H9 (cell line): ENCODE results near the gene FHL2. TPM values are rescaled to one million over a fixed set of nuclear protein-coding genes. Genes with fewer than 3 reads are reported as not detected.

ENCODE experiments used
- DNase-seq: peaks from one replicate; pipeline ENCODE4 v3.0.0-alpha.2; 2017
- H2AFZ ChIP-seq: one replicate; pipeline ENCODE4 v1.6.1; 2013; ENCODE audit warnings: mild to moderate bottlenecking, low read length, control low read depth, moderate library complexity
- H2AK5ac ChIP-seq: 2 replicates; pipeline ENCODE4 v1.6.1; 2013; ENCODE audit warnings: low read length, control low read depth, mixed read lengths; ENCODE audit not compliant: insufficient read length
- H2BK120ac ChIP-seq: one replicate; pipeline ENCODE4 v1.6.1; 2013; ENCODE audit warnings: low read depth, mild to moderate bottlenecking, low read length, control low read depth, inconsistent platforms; ENCODE audit not compliant: poor library complexity, severe bottlenecking
- H2BK12ac ChIP-seq: 2 replicates; pipeline ENCODE4 v1.6.1; 2013; ENCODE audit warnings: low read length, control low read depth, mixed read lengths, low read depth; ENCODE audit not compliant: insufficient read length
- H2BK15ac ChIP-seq: 2 replicates; pipeline ENCODE4 v1.6.1; 2013; ENCODE audit warnings: low read depth, low read length, control low read depth
- H2BK20ac ChIP-seq: one replicate; pipeline ENCODE4 v1.6.1; 2013; ENCODE audit warnings: low read depth, mild to moderate bottlenecking, low read length, control low read depth, inconsistent platforms; ENCODE audit not compliant: poor library complexity, severe bottlenecking
- H2BK5ac ChIP-seq: 2 replicates; pipeline ENCODE4 v1.6.1; 2013; ENCODE audit warnings: low read length, control low read depth, mixed read lengths; ENCODE audit not compliant: insufficient read length
- H3K14ac ChIP-seq: 2 replicates; pipeline ENCODE4 v1.6.1; 2013; ENCODE audit warnings: low read length, control low read depth; ENCODE audit not compliant: insufficient read depth
- H3K18ac ChIP-seq: 2 replicates; pipeline ENCODE4 v1.6.1; 2013; ENCODE audit warnings: low read depth, mild to moderate bottlenecking, mixed read lengths, low read length, control low read depth; ENCODE audit not compliant: insufficient read length
- H3K23ac ChIP-seq: 2 replicates; pipeline ENCODE4 v1.6.1; 2013; ENCODE audit warnings: low read length, control low read depth, mixed read lengths, low read depth; ENCODE audit not compliant: insufficient read length
- H3K23me2 ChIP-seq: 2 replicates; pipeline ENCODE4 v1.6.1; 2013; ENCODE audit warnings: low read depth, mild to moderate bottlenecking, mixed read lengths, low read length, control low read depth; ENCODE audit not compliant: insufficient read length, poor library complexity, severe bottlenecking
- H3K27ac ChIP-seq: 2 replicates; pipeline ENCODE4 v1.5.1; 2013; ENCODE audit warnings: low read length, control low read depth, mixed read lengths, low read depth; ENCODE audit not compliant: insufficient read length
- H3K27me3 ChIP-seq: 2 replicates; pipeline ENCODE4 v1.6.1; 2013; ENCODE audit warnings: low read length, control low read depth, inconsistent platforms; ENCODE audit not compliant: insufficient read depth
- H3K4ac ChIP-seq: 2 replicates; pipeline ENCODE4 v1.6.1; 2013; ENCODE audit warnings: low read depth, mild to moderate bottlenecking, control low read depth, inconsistent platforms, low read length, moderate library complexity
- H3K4me1 ChIP-seq: 2 replicates; pipeline ENCODE4 v1.6.1; 2013; ENCODE audit warnings: low read length, control low read depth, inconsistent platforms; ENCODE audit not compliant: insufficient read depth
- H3K4me2 ChIP-seq: 2 replicates; pipeline ENCODE4 v1.6.1; 2013; ENCODE audit warnings: low read length, control low read depth, mixed read lengths; ENCODE audit not compliant: insufficient read length, insufficient read depth
- H3K56ac ChIP-seq: 2 replicates; pipeline ENCODE4 v1.6.1; 2013; ENCODE audit warnings: low read depth, mild to moderate bottlenecking, mixed read lengths, low read length, control low read depth; ENCODE audit not compliant: insufficient read length
- H3K79me1 ChIP-seq: 2 replicates; pipeline ENCODE4 v1.6.1; 2013; ENCODE audit warnings: low read depth, mild to moderate bottlenecking, moderate library complexity, low read length, control low read depth, inconsistent platforms; ENCODE audit not compliant: insufficient read depth, poor library complexity, severe bottlenecking
- H3K79me2 ChIP-seq: 2 replicates; pipeline ENCODE4 v1.6.1; 2013; ENCODE audit warnings: low read length, control low read depth, inconsistent platforms; ENCODE audit not compliant: insufficient read depth
- H3K9ac ChIP-seq: 2 replicates; pipeline ENCODE4 v1.6.1; 2013; ENCODE audit warnings: low read length, control low read depth, mixed read lengths; ENCODE audit not compliant: insufficient read length; ENCODE audit errors: extremely low read depth
- H3K9me3 ChIP-seq: one replicate; pipeline ENCODE4 v1.6.1; 2013; ENCODE audit warnings: low read depth, low read length, inconsistent platforms; ENCODE audit not compliant: control insufficient read depth
- H3T11ph ChIP-seq: one replicate; pipeline ENCODE4 v1.6.1; 2013; ENCODE audit warnings: mild to moderate bottlenecking, low read length, control low read depth, inconsistent platforms
- H4K20me1 ChIP-seq: one replicate; pipeline ENCODE4 v1.6.1; 2013; ENCODE audit not compliant: control insufficient read depth, insufficient read length, insufficient read depth
- H4K5ac ChIP-seq: 2 replicates; pipeline ENCODE4 v1.6.1; 2013; ENCODE audit warnings: low read depth, mild to moderate bottlenecking, mixed read lengths, low read length, control low read depth; ENCODE audit not compliant: insufficient read length
- H4K8ac ChIP-seq: replicated peaks from 2 replicates; pipeline ENCODE4 v1.6.1; 2013; ENCODE audit warnings: low read length, control low read depth, mixed read lengths, low read depth; ENCODE audit not compliant: insufficient read length
- H4K91ac ChIP-seq: 2 replicates; pipeline ENCODE4 v1.6.1; 2013; ENCODE audit warnings: low read depth, mild to moderate bottlenecking, moderate library complexity, mixed read lengths, low read length, control low read depth; ENCODE audit not compliant: insufficient read length
- H3K27ac Mint-ChIP-seq, 3 experiments: 2 replicates in 2 of 3; 3 replicates in 1 of 3; pipeline ENCODE4 v1.8.0; 2020 to 2021; ENCODE audit warnings: mixed read lengths in 3 of 3, mild to moderate bottlenecking in 1 of 3, moderate library complexity in 1 of 3
- H3K27me3 Mint-ChIP-seq: 2 replicates; pipeline ENCODE4 v1.8.0; 2021; ENCODE audit warnings: low read depth, mild to moderate bottlenecking, moderate library complexity, mixed read lengths
- H3K36me3 Mint-ChIP-seq, 3 experiments: 2 replicates in 2 of 3; 3 replicates in 1 of 3; pipeline ENCODE4 v1.8.0; 2020 to 2021; ENCODE audit warnings: low read depth in 3 of 3, mixed read lengths in 3 of 3; ENCODE audit not compliant: insufficient read depth in 1 of 3
- H3K4me1 Mint-ChIP-seq, 2 experiments: 2 replicates each; pipeline ENCODE4 v1.8.0; 2020; ENCODE audit warnings: mixed read lengths in 2 of 2
- H3K4me3 Mint-ChIP-seq, 2 experiments: 2 replicates in 1 of 2; 3 replicates in 1 of 2; pipeline ENCODE4 v1.8.0; 2020 to 2021; ENCODE audit warnings: mild to moderate bottlenecking in 2 of 2, mixed read lengths in 2 of 2, moderate library complexity in 1 of 2
- H3K9me3 Mint-ChIP-seq, 2 experiments: 2 replicates in 1 of 2; 3 replicates in 1 of 2; pipeline ENCODE4 v1.8.0; 2020; ENCODE audit warnings: mild to moderate bottlenecking in 2 of 2, mixed read lengths in 2 of 2, moderate library complexity in 1 of 2
- WGBS: extraction: QIAGEN DNeasy Blood & Tissue Kit; methylation state at CpG from one replicate; pipeline ENCODE4 v1.1.7; 2013; ENCODE audit warnings: missing lambda C conversion rate, low lambda C conversion rate, mixed read lengths; ENCODE audit not compliant: insufficient read length; ENCODE audit errors: extremely low coverage; 5-methylcytosine and 5-hydroxymethylcytosine counted together
- total RNA-seq: library from RNA; stranded (reverse); gene quantifications from 2 replicates; pipeline ENCODE4 v1.2.1, GENCODE V29; 2021
- TF ChIP-seq, protein P1 (sequence below): fragments of 200-600 bp; sonication (generic); conservative IDR thresholded peaks from 3 replicates; pipeline ENCODE4 v1.8.0; 2021; ENCODE audit warnings: antibody characterized with exemption, mild to moderate bottlenecking

Gene FHL2
- total RNA-seq, 1 experiment from 2014 or later = 34.9 TPM

DNA sequence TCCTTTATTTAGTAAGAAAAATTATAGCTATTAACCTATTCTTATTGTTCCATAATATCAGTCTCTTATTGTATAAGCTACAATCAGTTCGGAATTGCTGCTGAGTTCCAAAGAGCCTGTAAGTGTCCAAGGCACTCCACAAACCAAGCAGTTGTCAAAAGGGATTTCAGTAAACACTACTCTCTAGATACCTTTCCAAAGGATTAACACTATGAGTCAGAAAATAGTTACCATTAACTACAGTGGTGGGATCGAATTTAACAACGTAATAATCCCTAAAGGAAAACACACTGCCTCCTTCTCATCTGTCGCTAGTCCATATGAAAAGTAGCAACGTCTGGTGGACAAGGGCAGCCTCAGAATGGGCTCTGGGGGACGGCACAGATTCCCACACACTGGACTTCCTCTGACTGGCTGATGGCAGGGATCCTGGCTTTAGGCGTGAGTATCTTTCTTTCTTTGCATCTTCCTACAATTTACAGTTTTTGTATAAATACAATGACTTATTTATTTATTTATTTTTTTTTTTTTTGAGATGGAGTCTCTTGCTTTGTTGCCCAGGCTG lies 78.1 kb downstream of the FHL2 start:
- no peak overlapping the region for H2AFZ ChIP-seq
- H3K4me1 ChIP-seq = peaks cover 10% of the 10 kb centered on the region; the same call in 1 of the 2 replicates
- no peak overlapping the region for H3K4me2 ChIP-seq
- no peaks in the 10 kb centered on the region for H3K27me3 ChIP-seq
- no peak overlapping the region for H3K23ac ChIP-seq
- no peak overlapping the region for H2BK15ac ChIP-seq
- Mint-ChIP-seq H3K27me3 (no peaks in the 10 kb centered on the region), H3K9me3 (no peaks in the 10 kb centered on the region), H3K4me3 (no peak overlapping the region), H3K36me3 (no peaks in the 10 kb centered on the region; a peak in 1 of 7 replicates), H3K27ac (no peak overlapping the region; a peak in 1 of 7 replicates), H3K4me1 (peaks cover 12 to 13% of the 10 kb centered on the region in 2 experiments)
- WGBS = no CpG with 5 or more reads among the region's 7 CpGs
- TF ChIP-seq, protein P1, sequence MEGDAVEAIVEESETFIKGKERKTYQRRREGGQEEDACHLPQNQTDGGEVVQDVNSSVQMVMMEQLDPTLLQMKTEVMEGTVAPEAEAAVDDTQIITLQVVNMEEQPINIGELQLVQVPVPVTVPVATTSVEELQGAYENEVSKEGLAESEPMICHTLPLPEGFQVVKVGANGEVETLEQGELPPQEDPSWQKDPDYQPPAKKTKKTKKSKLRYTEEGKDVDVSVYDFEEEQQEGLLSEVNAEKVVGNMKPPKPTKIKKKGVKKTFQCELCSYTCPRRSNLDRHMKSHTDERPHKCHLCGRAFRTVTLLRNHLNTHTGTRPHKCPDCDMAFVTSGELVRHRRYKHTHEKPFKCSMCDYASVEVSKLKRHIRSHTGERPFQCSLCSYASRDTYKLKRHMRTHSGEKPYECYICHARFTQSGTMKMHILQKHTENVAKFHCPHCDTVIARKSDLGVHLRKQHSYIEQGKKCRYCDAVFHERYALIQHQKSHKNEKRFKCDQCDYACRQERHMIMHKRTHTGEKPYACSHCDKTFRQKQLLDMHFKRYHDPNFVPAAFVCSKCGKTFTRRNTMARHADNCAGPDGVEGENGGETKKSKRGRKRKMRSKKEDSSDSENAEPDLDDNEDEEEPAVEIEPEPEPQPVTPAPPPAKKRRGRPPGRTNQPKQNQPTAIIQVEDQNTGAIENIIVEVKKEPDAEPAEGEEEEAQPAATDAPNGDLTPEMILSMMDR = no peak
- no peak overlapping the region for H3K18ac ChIP-seq
- no peak overlapping the region for H3K27ac ChIP-seq
- H3K79me1 ChIP-seq = no peaks in the 10 kb centered on the region
- H3K9me3 ChIP-seq = no peaks in the 10 kb centered on the region
- no peak for DNase-seq
- no peak overlapping the region for H2BK12ac ChIP-seq
- no peak overlapping the region for H2AK5ac ChIP-seq
- no peak overlapping the region for H2BK5ac ChIP-seq
- no peak overlapping the region for H2BK120ac ChIP-seq
- no peak overlapping the region for H4K8ac ChIP-seq
- H3K56ac ChIP-seq = no peak overlapping the region
- H4K5ac ChIP-seq = no peak overlapping the region
- peaks cover 3% of the 10 kb centered on the region; the same call in 1 of the 2 replicates for H3K79me2 ChIP-seq
- no peak overlapping the region for H3T11ph ChIP-seq
- H3K4ac ChIP-seq = no peak overlapping the region
- no peak overlapping the region for H4K91ac ChIP-seq
- no peaks in the 10 kb centered on the region for H3K23me2 ChIP-seq
- H2BK20ac ChIP-seq = no peak overlapping the region
- no peaks in the 10 kb centered on the region for H4K20me1 ChIP-seq
- H3K9ac ChIP-seq = no peak overlapping the region
- H3K14ac ChIP-seq = no peak overlapping the region
